GM19395 (cell line): ENCODE results near the gene ZBED2.

Experiments used
- ATAC-seq: cut with Tn5 transposase; IDR thresholded peaks from one replicate; pipeline ENCODE4 v1.9.1; 2021; ENCODE audit warnings: mild to moderate bottlenecking, moderate library complexity; ENCODE audit not compliant: unreplicated experiment

Gene ZBED2

DNA sequence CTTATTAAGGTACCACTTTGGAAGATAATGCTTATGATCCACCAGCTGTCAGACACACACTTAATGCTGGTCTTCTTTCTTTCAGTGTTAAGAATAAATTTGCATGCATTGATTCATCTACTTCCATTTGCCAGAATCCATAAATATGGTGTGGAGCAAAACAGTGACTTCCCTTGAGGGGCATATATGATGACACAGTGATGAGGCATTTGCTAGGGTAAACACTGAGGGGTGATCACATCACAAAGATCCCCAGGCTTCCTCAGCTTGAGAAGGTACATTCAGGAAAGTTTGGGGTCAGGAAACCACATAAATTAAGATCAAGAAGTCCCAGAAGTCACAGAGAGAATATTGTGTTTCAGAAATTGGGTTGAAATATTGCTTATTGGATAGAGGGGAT is 9.9 kb upstream of the ZBED2 start:
- no peak for ATAC-seq

DNA sequence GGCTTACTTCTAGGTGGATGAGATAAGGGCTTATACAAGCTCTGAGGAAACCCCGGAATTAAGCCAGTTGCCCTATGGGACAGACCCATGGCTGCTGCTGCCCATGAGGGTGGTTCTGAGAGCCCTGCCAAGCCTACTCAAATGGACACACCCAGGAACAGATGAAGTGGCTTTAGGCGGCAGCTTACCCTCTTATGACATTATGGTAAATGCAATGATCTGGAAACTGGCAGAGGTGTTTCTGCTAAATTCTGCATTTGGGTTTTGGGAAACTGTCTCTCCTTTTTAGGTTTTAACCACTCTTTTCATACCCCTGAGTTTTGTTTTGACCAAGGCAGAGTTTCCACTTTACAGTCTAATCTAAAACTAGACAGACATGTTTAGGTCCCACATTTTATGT is 9.0 kb upstream of the ZBED2 start:
- peak; percentile 22 for ATAC-seq

DNA sequence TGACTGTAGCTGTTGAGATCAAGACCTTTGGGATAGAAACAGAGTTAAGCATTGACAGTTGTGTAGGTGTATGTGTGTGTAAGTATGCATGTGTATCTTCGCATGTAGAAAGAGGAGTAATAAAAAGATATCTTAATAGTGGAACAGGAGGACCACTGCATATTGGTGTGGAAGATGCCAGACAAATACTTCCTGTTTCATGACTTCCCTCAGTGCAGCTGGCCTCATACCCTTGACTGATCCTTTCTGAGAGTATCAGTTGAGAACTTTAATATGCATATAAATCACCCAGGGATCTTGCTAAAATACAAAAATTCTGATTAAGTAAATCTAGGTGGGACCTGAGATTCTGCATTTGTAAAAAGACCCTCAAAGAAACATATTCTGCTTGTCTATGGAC is 8.5 kb upstream of the ZBED2 start:
- peak; percentile 68 for ATAC-seq

DNA sequence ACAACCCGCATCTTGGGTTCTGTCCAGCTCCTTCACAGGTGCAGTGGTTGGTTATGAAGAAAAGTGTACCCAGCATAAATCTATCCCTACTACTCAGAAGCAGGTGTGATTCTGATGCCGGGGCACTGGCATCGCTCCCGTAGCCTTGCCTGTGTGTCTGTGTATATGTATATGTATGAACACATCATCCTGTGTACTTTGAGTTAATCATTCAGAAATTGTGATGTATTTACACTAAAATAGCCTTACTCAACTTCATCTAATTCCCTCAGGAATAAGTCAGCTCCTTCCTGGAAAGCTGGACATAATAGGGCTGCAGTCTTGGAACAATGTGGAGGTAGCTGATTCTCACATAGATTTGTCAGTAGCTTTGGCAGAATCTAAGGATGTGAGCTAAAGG is 6.7 kb upstream of the ZBED2 start:
- no peak for ATAC-seq

DNA sequence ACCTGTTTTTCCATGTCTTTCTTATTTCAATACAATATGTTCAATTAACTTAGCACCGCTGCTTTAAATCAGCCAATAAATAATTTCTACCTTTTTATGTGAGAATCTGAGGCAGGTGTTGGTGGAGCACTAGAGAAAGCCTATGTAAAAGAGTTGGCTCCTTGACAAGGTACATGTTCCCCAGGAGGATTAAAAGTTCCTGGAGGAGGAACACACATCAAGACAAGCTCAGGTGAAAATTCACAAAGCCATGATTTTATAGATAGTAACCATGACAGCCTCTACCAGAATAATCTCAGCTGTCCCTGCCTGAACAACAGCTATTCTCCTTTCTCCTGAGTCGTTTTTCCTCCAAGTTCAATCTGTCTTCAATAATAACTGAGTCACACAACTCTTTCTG is 3.4 kb upstream of the ZBED2 start:
- ATAC-seq, result no peak

DNA sequence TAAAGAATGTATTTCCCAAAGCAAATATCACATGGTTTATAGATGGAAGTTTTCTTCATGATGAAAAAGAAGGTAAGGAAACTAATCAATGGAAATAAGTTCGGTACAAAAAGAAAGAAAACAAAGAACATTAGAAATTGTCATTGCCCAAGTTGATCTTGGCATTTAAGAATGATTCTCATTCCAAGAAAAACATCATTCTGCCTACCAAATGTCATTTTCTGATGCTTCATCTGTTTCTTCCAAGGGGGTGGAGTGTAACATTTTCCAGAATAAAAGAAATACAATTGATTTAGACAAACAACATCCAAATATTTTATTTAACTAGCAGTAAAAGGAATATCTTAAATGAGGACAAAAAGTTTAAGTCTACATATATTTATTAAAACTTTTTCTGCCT is 3.0 kb upstream of the ZBED2 start:
- ATAC-seq, result no peak

DNA sequence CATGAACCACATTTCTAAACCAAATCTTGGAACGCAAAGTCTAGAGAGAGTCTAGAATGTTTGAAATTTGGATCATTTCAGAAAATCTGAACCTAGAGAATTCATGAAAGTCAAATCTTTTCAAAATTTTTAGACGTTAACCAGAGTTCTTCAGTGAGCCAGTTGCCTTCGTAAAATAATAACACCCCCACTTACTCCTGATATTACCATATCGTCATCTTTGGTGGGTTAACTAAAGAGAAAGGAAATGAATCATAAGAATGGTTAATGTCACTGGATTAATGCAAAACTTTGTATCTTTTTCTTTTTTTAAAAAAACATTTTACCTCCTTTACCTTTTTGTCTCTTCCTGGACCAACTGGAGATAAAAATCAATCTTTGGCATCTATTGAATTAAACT is 1.2 kb upstream of the ZBED2 start:
- no peak for ATAC-seq

DNA sequence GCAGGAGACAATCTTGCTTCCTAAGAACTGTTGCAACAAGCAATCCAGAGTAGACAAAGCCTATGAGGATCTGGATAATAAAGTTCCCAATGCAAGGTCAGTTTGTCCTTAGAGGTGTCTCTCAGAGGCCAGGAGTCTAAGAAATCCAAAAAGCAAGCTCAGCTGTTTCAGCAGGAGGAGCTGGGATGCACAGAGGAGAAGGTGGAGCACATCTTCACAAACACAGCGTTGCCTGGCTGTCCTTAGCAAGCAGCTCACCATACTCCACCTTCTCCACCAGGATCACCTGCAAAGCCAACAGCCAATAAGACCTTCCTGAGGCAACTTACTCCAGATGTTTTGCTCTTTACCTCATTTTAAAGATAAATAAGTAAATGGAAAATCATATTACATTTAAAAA is 365 bp downstream of the ZBED2 start:
- no peak for ATAC-seq

DNA sequence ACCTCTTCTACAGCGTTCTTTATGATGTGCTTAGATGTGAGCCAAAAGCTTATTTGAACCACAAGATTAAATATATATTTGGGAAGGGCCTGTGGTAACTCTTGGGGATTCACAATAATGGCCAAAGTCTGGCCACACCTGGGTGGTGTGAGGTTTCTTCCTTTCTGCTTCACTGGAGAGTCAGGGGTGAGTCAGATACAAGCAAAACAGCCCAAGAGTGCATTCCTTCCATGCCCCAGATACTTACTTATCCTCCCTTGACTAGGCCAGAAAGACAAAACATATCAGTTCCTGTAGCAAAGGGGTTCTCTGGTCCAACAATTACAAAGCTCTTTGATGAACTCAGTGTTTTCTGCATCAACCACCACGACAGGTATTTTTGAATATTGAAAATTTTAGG is 941 bp downstream of the ZBED2 start:
- ATAC-seq, result peak; percentile 61

DNA sequence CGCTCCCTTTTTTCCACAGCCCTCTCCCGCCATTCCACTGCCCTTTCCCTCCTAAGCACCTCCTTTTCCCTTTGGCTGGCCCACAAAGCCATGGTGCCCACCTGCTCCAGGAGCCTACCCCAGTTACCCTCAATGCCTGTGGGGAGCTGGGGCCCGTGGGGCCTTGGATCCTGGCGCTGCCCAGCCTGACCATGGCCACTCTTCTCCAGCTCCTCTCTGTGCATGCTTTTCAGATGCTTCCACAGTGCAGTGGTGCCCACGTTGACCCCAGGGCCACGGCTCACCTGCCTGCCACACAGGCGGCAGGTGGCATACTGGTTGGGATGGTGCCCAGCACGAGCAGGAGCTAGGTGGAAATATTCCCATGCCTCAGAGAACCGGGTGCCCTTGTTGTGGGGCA is 1.5 kb downstream of the ZBED2 start:
- no peak for ATAC-seq

DNA sequence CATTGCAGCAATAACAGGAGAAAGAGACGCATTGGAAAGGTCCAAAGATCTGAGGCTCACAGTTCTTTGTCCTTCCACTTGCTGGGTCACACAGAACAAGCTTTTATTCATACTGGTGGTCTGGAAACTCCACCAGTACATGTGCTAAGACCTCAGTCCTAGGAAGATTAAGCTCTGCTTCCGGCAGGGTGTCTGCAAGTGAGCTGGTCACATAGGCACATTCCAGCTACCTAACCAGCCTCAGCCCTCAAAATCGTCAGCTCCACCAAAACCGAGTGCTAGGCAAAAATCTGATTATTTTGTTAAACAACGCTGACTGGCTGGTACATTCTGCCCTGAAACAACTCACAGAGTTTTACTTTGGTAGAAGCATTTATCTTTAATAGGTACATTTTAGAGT is 2.2 kb downstream of the ZBED2 start:
- no peak for ATAC-seq

DNA sequence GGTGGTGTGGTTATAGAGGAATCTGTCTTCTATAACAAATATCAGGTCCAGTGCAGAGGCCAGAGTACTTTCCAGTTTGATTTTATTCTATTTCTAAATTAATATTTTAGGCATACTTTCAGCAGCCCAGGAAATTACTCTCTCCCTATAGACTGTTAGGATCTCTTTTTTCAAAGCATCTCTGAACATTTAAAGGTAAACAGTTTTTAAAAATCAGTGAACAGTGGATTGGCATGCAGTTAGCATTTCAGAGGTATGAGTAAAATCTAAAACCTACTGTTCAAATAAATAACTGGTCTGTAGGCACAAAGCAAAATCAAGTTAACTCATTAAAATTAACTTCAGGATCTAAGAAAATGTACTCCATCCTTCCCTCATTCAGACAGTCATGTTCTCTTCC is 3.0 kb downstream of the ZBED2 start:
- no peak for ATAC-seq

DNA sequence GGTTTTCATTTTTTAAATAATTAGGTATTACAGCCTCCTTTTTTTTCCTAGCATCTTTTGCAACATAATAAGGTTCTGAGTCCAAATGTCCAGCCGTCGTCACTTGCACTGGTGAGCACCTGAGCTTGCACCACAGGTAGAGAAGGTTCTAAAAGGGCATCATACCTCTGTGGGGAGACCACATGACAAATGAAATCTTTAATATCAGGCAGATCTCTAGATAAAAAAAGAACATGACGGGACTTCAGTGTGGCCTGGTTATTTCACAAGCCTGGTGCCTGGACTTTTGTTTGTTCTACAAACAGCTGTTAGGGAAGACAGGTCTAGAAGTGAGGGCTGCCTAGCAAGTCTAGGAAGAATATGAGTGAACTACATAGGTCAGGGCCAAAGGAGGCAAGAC is 3.6 kb downstream of the ZBED2 start:
- ATAC-seq, result no peak

DNA sequence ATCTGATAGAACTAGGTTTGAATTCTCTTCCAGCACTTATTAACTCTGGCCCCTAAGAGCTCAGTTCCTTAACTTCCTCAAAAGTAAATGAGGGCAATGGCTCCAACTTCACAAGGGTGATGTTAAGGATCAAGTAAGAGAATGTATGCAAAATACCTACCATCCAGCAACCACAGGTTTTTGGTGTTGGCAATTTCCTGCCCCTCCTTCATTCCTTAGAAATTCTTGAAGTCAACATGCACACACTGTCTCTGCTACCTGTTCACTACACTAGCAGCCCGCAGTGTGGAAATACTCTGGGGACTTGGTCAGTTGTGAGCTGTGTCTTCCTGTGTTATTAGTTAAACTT is 5.0 kb downstream of the ZBED2 start:
- no peak for ATAC-seq

DNA sequence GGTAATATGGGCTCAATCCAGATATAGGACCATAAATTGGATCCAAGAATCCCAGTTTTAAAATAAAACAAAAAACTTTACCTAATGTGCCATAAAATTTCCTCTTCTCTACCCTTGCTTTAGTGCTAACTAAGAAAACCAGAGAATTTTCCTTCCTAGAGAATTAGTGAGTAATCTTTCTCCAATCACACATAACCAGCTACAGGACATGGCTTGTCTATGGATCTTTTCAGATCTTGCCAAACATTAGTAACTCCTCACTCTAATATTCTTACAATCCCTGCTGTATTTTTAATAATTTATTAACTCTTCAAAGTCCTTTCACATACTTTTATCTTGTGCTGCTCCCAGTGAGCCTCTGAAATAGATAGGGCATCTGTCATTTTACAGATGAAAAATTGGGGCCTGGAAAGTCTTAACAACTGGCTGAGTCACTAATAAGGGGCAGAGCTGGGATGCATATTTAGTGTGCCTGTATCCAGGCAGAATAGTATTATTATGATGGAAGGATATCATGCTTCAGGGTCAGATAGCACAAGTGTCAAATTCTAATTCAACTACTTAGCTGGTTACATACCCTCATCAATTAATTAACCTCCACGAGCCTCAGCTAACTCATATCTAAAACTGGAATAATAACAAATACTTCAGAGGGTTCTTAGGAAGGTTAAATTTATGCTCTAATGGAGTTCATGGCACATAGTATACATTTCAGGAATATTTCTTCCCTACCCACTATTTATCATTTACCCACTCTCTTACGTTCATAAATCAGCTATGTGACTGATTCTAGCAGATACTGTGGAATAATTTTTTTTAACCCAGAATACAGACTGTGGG is 5.6 kb downstream of the ZBED2 start:
- no peak for ATAC-seq

DNA sequence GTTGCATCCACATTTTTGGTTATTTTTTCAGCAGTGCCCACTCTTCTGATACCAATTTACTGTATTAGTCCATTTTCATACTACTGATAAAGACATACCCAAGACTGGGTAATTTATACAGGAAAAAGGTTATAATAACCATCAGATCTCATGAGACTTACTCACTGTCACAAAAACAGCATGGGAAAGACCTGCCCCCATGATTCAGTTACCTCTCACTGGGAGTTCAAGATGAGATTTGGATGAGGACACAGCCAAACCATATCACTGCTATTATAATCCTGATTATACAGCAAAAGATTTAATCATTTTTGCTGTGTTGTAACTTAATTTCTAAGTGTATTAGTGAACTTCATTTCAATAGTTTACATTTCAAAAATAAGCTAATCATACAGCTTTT is 6.6 kb downstream of the ZBED2 start:
- ATAC-seq, result no peak

DNA sequence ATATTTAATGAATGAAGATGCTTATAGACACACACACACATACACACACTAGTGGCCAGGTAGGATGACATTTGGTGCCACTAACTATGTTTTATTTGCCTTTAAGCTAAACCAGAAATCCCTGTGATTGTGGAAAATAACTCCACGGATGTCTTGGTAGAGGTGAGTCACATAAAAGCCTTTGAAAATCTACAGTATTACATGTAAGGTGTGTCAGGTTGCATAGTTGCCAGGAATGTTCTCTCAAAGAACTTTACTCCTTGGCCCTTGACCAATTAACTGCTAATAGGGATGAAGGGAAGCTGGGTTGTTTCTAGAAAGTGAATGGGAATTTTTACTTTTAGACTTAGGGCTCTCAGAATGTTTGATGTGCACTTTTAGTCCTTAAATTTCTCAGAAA is 9.9 kb downstream of the ZBED2 start:
- ATAC-seq, result no peak

DNA sequence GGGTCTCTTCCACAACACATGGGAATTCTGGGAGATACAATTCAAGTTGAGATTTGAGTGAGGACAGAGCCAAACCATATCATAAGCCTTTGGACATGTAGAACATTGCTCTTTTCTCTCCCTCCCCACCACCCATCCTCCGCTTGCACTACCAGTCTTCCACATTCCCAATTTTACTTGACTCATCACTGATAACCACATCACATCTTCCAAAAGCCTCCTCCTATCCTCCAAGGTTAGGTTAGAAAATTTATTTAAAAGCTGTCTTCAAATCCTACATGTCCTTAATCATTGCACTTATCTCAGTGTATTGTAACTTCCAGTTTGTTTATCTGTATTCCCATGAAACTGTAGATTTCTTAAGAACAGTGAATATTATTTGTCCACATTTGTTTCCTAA is 10.4 kb downstream of the ZBED2 start:
- ATAC-seq, result no peak

DNA sequence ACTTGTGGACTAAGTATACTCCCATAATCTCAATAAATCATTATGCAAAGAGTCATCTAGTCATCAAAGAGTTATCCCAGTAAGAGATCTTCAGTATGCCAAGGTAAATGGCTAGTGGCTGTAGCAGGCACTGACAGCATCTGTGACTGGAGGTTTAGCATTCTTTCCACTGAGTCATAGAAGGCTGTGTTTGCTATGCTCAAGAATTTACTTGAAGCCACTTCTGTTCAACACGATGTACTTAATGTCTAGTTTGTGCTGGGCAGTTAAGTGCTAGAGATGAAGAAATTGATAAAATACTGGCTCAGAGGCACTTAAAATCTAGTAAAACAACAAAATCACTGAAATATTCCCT is 13.0 kb downstream of the ZBED2 start:
- no peak for ATAC-seq

DNA sequence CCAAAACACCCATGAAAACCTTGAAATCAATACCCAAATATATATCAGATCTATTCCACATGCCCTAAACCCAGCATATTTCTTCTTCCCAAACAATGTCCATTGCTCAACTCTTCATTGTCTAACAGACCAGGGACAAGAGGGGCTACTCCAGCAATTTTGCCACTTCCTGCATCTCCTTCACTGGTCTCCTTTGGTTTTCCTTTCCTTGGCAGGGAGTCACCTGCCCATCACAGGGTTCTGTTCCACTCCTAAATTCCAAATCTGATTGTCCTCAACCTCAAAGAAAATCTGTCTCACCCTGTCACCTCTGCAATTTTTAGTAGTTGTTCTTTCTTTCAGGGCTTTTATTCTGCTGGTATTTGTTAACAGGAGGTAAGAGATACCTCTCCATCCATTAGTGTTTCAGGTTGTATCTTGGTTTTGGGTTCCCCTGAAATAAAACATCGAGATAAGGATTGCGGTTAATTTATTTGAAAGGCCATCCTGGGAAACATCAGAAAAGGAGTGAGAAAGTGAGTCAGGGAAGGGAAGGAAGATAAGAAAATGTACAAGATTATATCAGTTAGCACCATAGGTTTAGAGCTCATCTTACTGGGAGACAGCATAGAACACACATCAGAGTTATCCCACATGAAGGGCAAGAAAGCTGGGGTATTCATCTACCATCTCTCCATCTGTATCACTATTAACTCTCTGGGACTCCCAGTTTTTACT is 13.6 kb downstream of the ZBED2 start:
- ATAC-seq, result no peak

DNA sequence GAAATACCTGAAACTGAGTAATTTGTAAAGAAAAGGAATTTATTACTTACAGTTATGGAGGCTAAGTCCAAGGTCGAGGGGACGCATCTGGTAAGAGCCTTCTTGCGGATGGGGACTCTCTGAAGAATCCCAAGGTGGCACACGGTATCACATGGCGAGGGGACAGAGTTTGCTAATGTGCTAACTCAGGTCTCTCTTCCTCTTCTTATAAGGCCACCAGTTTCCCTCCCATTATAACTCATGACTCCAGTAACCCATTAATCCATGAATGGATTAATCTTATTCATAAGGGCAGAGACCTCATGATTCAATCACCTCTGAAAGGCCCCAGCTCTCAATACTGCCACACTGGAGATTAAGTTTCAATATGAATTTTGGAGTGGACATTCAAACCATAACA is 15.7 kb downstream of the ZBED2 start:
- no peak for ATAC-seq

DNA sequence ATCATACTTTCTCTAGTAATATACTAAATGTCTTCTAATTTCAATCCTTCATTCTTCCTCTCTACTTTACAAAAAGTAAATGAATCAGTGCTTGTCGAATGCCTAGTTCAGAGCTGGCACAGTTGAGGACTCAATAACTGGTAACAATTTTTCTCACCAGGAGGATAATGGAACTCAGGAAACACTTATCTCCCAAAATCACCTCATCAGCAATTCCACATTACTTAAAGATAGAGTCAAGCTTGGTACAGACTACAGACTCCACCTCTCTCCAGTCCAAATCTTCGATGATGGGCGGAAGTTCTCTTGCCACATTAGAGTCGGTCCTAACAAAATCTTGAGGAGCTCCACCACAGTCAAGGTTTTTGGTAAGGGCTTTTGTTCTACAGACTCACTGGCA is 16.3 kb downstream of the ZBED2 start:
- no peak for ATAC-seq
